NCI-H82 (cell line): ENCODE results near the gene HINT2.

Experiments
- DNase-seq: peaks from one replicate; lab custom pipeline; 2025; lab: John Stamatoyannopoulos, UW

Gene HINT2

GRCh38 chr9:35814841-35815543 lies at the start of gene HINT2:
Gene HINT2, minus strand, starts transcription at chr9:35815042. Its CDS starts 63 bp downstream, at chr9:35814979.
- DNase-seq = peak; percentile 99

GRCh38 chr9:35863583-35863982 lies 48.7 kb upstream of the HINT2 start:
- no peak for DNase-seq

DNA sequence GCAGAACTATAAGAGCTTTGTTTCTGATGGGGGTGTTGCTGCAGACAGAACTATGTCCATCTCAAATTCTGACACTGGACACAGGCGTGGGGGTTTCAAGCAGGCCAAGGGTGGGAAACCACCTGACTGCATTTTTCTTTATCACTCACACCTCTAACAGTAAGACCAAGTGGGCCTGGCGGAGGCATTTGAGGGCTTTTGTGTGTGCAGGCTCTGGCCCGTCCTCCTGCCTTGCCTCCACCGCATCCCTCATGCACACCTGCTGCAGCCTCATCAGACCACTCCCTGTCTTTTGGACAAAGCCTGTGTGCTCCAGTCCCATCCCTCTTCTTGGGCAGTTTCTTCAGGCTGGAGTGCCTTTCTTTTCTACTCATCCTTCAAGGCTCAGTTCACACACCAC lies 47.5 kb upstream of the HINT2 start:
- no peak for DNase-seq

GRCh38 chr9:35861161-35861897 lies 46.5 kb upstream of the HINT2 start:
- DNase-seq = no peak

GRCh38 chr9:35859990-35860339 lies 45.1 kb upstream of the HINT2 start:
- no peak for DNase-seq

- no peak for DNase-seq
These were observed 44.6 kb upstream of the HINT2 start for GRCh38 chr9:35859310-35859989.

GRCh38 chr9:35858458-35858857 lies 43.6 kb upstream of the HINT2 start:
- no peak for DNase-seq

DNA sequence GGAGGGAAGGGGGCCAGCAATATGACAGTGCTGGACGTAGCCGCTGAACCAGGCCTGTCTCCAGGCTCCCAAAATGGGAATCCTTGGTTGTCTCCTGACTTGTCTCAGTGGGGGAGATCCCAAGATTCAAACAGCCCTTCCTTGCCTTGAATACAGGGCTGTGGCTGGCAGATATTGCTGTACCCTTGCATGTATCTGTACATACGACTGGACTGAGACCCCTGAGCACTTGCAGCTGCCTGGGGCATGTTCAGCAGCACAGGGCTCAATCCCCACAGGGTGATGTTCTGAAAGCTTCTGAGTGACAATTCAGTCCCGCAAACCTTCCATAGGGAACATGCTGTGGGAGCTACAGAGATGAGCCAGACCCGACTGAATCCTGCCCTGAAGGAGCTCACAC lies 42.0 kb upstream of the HINT2 start:
- no peak for DNase-seq

DNA sequence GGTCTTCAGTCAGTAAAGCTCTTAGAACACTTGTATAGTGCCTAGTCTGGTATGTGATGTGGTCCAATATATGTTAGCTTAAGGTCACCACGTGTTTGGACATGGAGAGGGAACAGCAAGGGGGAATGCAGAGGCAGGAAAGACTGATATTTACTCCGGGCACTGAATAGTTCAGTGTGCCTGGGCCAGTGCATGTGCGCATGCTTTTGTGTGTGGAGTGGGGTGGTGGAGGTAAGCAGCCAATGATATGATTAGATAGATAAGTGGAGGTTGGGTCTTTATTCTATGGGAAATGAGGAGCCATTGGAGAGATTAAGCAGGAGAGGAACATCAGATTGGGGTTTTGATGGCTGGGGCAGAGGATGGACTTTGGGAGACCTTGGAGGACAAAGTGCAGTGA lies 41.4 kb upstream of the HINT2 start:
- DNase-seq = no peak

DNA sequence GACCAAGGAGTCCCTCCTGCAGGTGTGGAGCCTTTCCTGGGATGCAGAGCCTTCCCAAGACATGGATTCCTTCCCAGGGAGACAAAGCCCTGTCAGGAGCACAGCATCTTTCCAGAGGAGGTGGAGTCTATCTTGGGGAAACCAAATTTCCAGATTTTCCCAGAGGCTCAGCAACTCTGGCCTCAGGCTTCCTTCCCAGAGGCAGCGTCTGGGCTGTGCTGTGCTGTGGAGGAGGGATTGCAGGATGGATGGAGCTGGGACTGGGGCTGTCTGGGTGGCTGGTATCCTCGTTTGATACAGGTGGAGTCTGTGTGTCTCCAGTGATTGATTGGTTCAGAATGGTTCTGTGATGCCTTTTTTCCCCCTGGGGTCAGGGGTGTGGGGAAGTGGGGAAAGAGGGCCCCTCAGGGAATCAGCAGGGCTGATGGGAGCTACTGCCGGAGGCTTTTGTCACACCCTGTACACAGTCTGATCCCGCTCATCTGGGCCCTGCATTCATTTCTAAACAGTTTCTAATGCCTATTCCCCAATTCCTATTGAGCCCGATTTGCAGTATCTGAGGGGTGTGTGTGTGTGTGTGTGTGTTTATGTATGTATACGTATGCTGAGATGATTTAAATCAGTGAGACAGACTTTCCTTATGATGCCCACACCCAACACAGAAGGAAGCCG lies 39.4 kb upstream of the HINT2 start:
- DNase-seq = no peak

DNA sequence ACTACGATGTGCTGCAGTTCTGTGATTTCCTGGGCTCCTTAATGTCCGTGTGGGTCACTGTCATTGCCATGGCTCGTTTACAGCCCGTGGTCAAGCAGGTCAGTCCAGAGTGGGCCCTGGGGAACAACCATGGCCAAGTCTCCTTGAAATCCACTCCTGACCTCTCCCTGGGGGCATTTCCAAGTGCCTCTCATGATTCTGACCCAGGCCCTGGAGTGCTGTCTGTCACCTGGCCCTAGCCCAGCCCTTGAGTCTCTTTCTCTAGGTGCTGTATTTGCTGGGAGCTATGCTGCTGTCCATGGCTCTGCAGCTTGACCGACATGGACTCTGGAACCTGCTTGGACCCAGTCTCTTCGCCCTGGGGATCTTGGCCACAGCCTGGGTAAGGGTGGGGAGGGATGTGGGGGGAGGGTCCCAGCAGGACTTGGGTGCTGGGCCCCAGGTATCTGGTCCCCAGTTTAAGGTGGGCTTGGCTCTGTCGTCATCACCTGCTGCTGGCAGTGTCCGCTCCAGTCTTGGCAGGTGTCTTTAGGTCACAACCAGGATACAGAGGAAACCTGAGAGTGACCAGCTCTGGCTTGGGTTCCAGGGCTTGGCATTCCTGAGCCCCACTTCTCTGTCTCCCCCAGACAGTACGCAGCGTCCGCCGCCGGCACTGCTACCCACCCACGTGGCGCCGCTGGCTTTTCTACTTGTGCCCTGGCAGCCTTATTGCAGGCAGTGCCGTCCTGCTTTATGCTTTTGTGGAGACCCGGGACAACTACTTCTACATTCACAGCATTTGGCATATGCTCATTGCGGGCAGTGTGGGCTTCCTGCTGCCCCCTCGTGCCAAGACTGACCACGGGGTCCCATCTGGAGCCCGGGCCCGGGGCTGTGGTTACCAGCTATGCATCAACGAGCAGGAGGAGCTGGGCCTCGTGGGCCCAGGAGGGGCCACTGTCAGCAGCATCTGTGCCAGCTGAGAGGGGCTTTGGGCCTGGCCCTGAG lies 38.3 kb upstream of the HINT2 start:
- no peak for DNase-seq

GRCh38 chr9:35852267-35852815 lies 37.5 kb upstream of the HINT2 start:
- no peak for DNase-seq

- peak; percentile 22 for DNase-seq
These were observed 33.1 kb upstream of the HINT2 start for GRCh38 chr9:35847792-35848572.

GRCh38 chr9:35845824-35846771 lies 31.3 kb upstream of the HINT2 start:
- no peak for DNase-seq

- no peak for DNase-seq
These were observed 29.9 kb upstream of the HINT2 start for GRCh38 chr9:35844628-35845270.

- no peak for DNase-seq
These were observed 28.0 kb upstream of the HINT2 start for GRCh38 chr9:35842795-35843194.

GRCh38 chr9:35842020-35842745 lies 27.3 kb upstream of the HINT2 start:
- no peak for DNase-seq

- no peak for DNase-seq
These were observed 26.7 kb upstream of the HINT2 start for GRCh38 chr9:35841645-35841900.
